Chondrocyte (in vitro differentiated cells): ENCODE data around the gene NFIC. TPM values are rescaled to one million over a fixed set of nuclear protein-coding genes. Genes with fewer than 3 reads are reported as not detected.
A peak's percentile ranks its signal among the peaks of the same experiment; 100 is the strongest.

ENCODE experiments used
- DNase-seq: peaks from one replicate; pipeline ENCODE4 v3.0.0; 2021; ENCODE audit warnings: mixed read lengths, low spot score
- H3K27ac Mint-ChIP-seq: one replicate; pipeline ENCODE4 v1.8.0; 2021; ENCODE audit warnings: mild to moderate bottlenecking, moderate library complexity, mixed read lengths; ENCODE audit not compliant: unreplicated experiment
- H3K27me3 Mint-ChIP-seq: 2 replicates; pipeline ENCODE4 v1.8.0; 2021; ENCODE audit warnings: low read depth, mixed read lengths
- H3K36me3 Mint-ChIP-seq: 2 replicates; pipeline ENCODE4 v1.8.0; 2021; ENCODE audit warnings: low read depth, mixed read lengths
- H3K4me1 Mint-ChIP-seq: 2 replicates; pipeline ENCODE4 v1.8.0; 2021; ENCODE audit warnings: low read depth, mild to moderate bottlenecking, mixed read lengths
- H3K4me3 Mint-ChIP-seq: one replicate; pipeline ENCODE4 v1.8.0; 2021; ENCODE audit warnings: mild to moderate bottlenecking, moderate library complexity, mixed read lengths; ENCODE audit not compliant: unreplicated experiment
- H3K9me3 Mint-ChIP-seq: 2 replicates; pipeline ENCODE4 v1.8.0; 2021; ENCODE audit warnings: low read depth, mixed read lengths
- long read RNA-seq: library from polyadenylated mRNA; stranded (forward); transcript quantifications from one replicate; pipeline ENCODE4 v2.0.0, GENCODE V29; 2021
- total RNA-seq: library from RNA; stranded (reverse); gene quantifications from 3 replicates; pipeline ENCODE4 v1.2.1, GENCODE V29; 2021
- TF ChIP-seq, protein P1 (sequence below): fragments of 200-600 bp; sonication (generic); IDR thresholded peaks from 2 replicates; pipeline ENCODE4 v1.5.0; 2021; ENCODE audit warnings: antibody characterized with exemption, mild to moderate bottlenecking, moderate library complexity

The NFIC gene
- total RNA-seq, result 81.5 to 85.5 TPM (median 83.4 TPM) in 3 replicates
- long read RNA-seq, partial matches to known transcripts, result 0 of 10 reads
- long read RNA-seq, other reads (novel, unspliced or antisense), result 10 of 10 reads

DNA sequence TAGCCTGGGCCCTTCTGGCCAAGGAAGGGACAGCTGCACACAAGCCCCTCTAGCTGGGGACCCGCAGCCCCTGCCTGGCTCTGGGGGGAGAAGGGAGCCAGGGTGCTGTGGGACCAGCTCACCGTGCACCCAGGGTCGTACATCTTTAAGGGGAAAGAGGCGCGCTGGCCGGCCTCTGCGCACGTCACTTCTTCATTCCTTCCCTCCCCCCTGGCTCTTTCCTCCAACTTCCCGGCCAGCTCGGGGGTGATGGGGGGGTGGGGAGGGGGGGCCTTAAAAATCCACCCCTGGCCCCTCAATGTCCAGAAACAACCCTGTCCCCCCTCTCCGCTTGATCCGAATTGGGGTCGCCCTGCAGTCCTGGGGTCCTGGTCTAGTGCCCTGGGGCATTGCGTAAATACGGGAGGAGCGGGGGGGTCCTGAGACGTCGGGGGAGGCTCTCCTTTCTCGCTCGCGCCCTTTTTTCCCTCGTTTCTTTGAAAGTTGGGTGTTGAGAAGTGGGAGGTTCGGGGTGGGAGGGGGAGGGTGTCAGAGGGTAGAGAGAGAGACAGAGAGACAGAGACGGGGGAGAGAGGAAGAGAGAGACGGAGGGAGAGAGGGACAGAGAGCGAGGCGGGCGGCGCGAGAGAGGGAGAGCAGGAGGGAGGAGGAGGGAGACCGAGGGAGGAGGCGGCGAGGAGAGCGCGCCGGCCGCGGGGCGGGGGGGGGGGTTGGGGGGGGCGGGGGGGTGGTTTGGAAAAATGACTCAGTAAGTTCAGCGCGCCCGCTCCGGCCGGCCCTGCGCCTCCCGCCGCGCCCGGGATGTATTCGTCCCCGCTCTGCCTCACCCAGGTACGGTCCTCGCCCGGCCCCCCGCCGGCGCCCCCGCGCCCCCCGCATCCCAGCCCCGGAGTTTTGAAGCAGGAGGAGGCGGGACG is at the start of gene NFIC:
TSS of gene NFIC (plus strand) at position 748 of the 917 bp plus-strand sequence. CDS start at position 802, 54 bp downstream.
- H3K4me3 Mint-ChIP-seq, result peak within 1 kb of the TSS; percentile 72
- H3K27me3 Mint-ChIP-seq, result no peaks in the 10 kb centered on the region
- peaks cover 59% of the 10 kb centered on the region for H3K4me1 Mint-ChIP-seq
- peak within 1 kb of the TSS; percentile 77 for H3K27ac Mint-ChIP-seq
- TF ChIP-seq, protein P1, sequence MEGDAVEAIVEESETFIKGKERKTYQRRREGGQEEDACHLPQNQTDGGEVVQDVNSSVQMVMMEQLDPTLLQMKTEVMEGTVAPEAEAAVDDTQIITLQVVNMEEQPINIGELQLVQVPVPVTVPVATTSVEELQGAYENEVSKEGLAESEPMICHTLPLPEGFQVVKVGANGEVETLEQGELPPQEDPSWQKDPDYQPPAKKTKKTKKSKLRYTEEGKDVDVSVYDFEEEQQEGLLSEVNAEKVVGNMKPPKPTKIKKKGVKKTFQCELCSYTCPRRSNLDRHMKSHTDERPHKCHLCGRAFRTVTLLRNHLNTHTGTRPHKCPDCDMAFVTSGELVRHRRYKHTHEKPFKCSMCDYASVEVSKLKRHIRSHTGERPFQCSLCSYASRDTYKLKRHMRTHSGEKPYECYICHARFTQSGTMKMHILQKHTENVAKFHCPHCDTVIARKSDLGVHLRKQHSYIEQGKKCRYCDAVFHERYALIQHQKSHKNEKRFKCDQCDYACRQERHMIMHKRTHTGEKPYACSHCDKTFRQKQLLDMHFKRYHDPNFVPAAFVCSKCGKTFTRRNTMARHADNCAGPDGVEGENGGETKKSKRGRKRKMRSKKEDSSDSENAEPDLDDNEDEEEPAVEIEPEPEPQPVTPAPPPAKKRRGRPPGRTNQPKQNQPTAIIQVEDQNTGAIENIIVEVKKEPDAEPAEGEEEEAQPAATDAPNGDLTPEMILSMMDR, result no peak
- no peak for DNase-seq
- no peaks in the 10 kb centered on the region for H3K36me3 Mint-ChIP-seq
- no peaks in the 10 kb centered on the region for H3K9me3 Mint-ChIP-seq

- H3K27me3 Mint-ChIP-seq, result peaks cover 22% of the 10 kb centered on the region
- TF ChIP-seq, protein P1, result no peak
- no peaks in the 10 kb centered on the region for H3K9me3 Mint-ChIP-seq
- H3K4me1 Mint-ChIP-seq, result no peaks in the 10 kb centered on the region
- no peak for DNase-seq
- no peak overlapping the region for H3K27ac Mint-ChIP-seq
- no peaks in the 10 kb centered on the region for H3K36me3 Mint-ChIP-seq
- no peak overlapping the region for H3K4me3 Mint-ChIP-seq
Measured at GRCh38 chr19:3316659-3317207, 49.6 kb upstream of the NFIC start.

DNA sequence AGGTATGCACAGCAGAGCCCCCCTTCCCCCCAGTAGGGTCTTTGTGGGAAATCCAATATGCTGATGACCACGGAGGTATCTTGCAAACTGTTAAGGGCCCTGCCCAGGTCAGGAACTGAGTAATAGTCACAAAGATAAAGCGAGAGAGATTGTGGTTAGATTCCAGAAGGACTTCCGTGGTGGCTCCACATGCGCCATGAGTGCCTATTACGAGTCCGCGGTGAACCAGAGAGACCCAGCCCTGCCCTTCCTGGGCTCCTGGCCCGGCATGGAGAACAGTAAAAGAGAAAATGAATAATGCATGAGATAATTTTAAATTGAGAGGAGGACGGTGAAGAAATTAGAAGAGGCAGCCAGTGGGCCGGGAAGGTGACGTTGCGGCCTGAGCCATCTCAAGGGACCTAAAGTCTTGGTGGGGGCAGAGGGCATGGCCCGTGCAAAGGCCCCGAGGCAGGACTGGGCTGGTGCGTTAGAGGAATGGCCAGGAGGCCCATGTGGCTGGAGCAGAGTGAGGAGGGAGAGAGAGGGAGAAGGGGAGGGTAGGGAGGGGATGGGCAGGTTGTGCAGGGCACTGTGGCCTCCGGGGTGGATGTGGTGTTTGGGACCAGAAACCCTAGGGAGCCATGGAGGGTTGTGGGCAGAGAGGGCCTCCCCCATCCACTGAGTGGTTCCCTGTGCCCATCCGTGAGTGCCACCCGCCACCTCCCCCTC is 46.6 kb upstream of the NFIC start:
- H3K9me3 Mint-ChIP-seq, result no peaks in the 10 kb centered on the region
- peaks cover 25% of the 10 kb centered on the region for H3K27me3 Mint-ChIP-seq
- TF ChIP-seq, protein P1, result no peak
- no peaks in the 10 kb centered on the region for H3K36me3 Mint-ChIP-seq
- H3K4me1 Mint-ChIP-seq, result no peaks in the 10 kb centered on the region
- no peak for DNase-seq
- H3K4me3 Mint-ChIP-seq, result no peak overlapping the region
- H3K27ac Mint-ChIP-seq, result no peak overlapping the region

DNA sequence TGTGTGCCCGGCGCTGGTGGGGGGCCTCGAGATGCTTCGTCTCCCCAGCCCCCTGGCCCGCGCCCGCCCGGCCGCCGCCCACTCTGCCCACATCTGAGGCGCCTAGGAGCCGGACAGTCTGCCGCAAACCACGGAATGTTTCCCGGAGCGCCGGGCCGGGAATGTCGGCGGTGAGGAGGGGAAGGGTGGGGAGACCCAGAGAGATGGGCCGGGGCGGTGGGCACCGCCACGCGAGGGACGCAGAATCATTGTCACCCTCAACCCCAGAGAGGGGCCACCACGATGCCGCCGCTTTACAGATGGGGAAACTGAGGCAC is 46.1 kb upstream of the NFIC start:
- no peaks in the 10 kb centered on the region for H3K4me1 Mint-ChIP-seq
- H3K27ac Mint-ChIP-seq, result no peak overlapping the region
- TF ChIP-seq, protein P1, result no peak
- no peak overlapping the region for H3K4me3 Mint-ChIP-seq
- H3K27me3 Mint-ChIP-seq, result peaks cover 25% of the 10 kb centered on the region
- no peak for DNase-seq
- no peaks in the 10 kb centered on the region for H3K9me3 Mint-ChIP-seq
- no peaks in the 10 kb centered on the region for H3K36me3 Mint-ChIP-seq

DNA sequence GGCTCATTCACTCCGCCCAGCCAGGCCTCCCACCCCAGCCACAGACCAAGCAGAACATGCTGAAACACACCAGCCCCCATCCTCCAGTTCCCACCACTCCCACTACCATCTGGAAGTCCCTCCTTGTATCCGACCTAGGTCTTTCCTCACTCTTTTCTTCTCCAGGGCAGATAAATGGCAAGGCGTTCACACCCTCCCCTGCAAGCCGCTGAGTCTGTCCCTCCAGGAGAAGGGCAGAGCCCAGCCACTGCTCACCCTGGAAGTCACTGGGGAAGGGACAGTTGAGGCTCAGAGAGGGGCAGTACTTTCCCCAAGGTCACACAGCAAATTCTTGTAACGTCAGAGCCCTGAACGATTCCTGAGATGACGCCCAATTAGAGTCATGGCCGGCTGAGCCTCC is 45.5 kb upstream of the NFIC start:
- TF ChIP-seq, protein P1, result no peak
- peaks cover 25% of the 10 kb centered on the region for H3K27me3 Mint-ChIP-seq
- no peak overlapping the region for H3K27ac Mint-ChIP-seq
- H3K36me3 Mint-ChIP-seq, result no peaks in the 10 kb centered on the region
- no peaks in the 10 kb centered on the region for H3K4me1 Mint-ChIP-seq
- DNase-seq, result no peak
- H3K4me3 Mint-ChIP-seq, result no peak overlapping the region
- no peaks in the 10 kb centered on the region for H3K9me3 Mint-ChIP-seq
